Subcutaneous adipose tissue (tissue), 4 donors: ENCODE results near the gene SLC6A11. TPM values are rescaled to one million over a fixed set of nuclear protein-coding genes. Genes with fewer than 3 reads are reported as not detected.

Source experiments
- total RNA-seq, 4 donors: library from RNA; depleted of rRNA; stranded (reverse); fragments of >200 nt; gene quantifications; one replicate each; pipeline ENCODE4 v1.1.0, GENCODE V29; 2016
- TF ChIP-seq, protein P1 (sequence below): fragments of 450-650 bp; IDR thresholded peaks from one replicate; pipeline ENCODE4 v1.5.1; 2016; ENCODE audit warnings: low read depth, mild to moderate bottlenecking, control low read depth, antibody characterized with exemption, moderate library complexity

The SLC6A11 gene
- total RNA-seq, 4 donors from 2014 or later = 0.16 TPM; not detected in 3

DNA sequence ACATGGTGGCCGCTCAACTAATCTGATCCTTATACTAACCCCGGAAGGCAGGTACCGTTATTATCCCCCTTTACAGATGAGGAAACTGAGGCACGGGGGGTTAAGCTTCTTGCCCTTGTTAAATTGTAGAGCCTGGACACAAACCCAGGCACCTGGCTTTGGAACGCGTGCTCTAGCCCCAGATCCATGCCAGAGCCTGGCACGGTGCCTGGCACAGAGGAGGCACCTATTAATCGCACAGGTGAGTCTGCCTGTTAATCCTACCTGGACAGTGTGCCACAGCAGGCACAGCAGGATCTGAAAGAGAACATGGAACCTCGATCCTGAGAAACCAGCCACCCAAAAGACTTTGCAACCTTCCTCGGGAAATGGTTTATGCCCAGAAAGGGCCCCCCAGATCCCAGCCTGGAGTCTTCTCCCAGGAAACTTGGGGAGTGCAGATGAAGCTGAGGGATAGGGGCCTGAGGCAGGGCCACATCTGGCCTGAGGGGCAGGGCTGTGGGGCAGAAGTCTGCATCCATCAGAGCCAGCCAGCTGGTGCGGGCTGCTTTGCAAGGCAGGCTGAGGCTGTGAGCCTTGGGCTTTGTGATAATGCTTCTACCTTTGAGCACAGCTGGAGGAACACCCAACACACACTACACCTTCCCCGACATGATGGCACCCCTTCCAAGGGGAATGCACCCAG lies 121.3 kb downstream of the SLC6A11 start:
- TF ChIP-seq, protein P1, sequence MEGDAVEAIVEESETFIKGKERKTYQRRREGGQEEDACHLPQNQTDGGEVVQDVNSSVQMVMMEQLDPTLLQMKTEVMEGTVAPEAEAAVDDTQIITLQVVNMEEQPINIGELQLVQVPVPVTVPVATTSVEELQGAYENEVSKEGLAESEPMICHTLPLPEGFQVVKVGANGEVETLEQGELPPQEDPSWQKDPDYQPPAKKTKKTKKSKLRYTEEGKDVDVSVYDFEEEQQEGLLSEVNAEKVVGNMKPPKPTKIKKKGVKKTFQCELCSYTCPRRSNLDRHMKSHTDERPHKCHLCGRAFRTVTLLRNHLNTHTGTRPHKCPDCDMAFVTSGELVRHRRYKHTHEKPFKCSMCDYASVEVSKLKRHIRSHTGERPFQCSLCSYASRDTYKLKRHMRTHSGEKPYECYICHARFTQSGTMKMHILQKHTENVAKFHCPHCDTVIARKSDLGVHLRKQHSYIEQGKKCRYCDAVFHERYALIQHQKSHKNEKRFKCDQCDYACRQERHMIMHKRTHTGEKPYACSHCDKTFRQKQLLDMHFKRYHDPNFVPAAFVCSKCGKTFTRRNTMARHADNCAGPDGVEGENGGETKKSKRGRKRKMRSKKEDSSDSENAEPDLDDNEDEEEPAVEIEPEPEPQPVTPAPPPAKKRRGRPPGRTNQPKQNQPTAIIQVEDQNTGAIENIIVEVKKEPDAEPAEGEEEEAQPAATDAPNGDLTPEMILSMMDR = no peak

- TF ChIP-seq, protein P1 = no peak
These were observed 123.5 kb downstream of the SLC6A11 start for GRCh38 chr3:10939556-10939955.

- TF ChIP-seq, protein P1 = no peak
These were observed 124.1 kb downstream of the SLC6A11 start for GRCh38 chr3:10940106-10940505.

GRCh38 chr3:10941972-10942371 lies 125.9 kb downstream of the SLC6A11 start:
- TF ChIP-seq, protein P1 = no peak

- TF ChIP-seq, protein P1 = no peak
These were observed 126.7 kb downstream of the SLC6A11 start for GRCh38 chr3:10942690-10943205.

- TF ChIP-seq, protein P1 = no peak
These were observed 128.8 kb downstream of the SLC6A11 start for GRCh38 chr3:10944866-10945265.

DNA sequence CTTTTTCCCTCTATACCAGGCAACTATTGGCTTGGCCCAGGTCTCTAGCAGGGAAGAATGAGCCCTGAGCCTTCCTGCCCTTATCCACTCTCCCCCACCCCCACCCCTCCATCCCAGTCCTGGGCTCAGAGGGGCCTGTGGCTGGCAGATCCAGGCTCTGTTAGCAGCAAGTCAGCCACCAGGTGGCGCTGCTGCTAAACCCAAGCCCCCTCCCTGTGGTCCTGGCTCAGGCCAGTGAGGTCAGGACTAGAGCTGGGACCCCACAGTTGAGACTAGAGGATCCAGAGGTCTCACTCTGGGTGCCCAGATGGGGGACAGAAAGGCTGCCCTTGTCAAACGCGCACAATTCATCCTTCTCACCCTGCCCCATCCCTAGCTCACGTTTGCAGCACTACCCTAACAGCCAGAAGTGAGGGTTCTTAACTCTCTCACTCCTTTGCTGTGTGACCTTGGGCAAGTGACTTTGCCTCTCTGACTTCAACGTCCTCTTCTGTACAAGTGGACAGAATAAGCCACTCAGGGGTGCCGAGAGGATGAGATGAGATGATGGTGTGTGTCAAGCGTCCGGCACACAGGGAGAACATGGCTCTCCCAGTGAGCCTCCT lies 129.8 kb downstream of the SLC6A11 start:
- TF ChIP-seq, protein P1 = no peak
